ENCODE data around the gene CCDC86.

CCDC86 gene

DNA sequence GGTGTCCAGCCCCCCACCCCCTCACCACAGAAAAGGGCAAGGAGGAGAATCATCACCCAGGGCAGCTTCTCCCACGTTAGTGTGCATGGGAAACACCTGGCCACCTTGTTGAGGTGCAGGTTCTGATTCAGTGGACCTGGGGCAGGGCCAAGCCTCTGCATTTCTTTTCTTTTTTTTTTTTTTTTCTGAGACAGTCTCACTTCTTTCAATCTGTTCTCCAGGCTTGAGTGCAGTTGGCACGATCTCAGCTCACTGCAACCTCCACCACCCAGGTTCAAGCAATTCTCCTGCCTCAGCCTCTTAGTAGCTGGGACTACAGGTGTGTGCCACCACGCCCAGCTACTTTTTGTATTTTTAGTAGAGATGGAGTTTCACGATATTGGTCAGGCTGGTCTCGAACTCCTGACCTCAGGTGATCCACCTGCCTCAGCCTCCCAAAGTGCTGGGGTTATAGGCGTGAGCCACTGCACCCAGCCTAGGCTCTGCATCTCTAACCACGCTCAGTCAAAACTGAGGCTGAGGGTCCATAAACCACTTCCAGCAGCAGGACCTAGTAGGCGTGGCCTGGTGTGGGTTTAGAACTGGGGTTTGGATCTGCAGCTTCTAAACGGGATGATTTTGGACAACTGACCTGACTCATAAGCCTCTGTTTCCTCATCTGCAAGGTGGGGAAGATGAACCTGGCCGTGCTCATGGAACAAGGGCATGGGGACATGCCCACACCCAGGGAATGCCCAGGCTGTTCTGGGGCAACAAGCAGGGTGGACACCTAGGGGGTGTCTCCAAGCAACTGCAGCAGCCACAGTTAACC, 26.2 kb downstream of the CCDC86 start:
- in situ Hi-C loops (cut with HindIII; ENCODE audit: low sequenced_read_pairs) = no loop called here

GRCh38 chr11:60868682-60869450, 27.0 kb downstream of the CCDC86 start:
- in situ Hi-C loops (cut with HindIII; ENCODE audit: low sequenced_read_pairs) = no loop called here

DNA sequence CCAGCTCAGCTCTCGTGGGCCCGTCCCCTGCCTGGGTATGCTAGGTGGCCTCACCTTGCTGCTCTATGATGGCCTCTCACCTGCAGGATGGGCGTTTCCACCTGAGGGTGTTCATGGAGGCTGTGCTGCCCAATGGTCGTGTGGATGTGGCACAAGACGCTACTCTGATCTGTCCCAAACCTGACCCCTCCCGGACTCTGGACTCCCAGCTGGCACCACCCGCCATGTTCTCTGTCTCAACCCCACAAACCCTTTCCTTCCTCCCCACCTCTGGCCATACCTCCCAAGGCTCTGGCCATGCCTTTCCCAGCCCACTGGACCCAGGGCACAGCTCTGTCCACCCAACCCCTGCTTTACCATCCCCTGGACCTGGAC, 27.5 kb downstream of the CCDC86 start:
- in situ Hi-C loops (cut with HindIII; ENCODE audit: low sequenced_read_pairs) = no loop called here

- in situ Hi-C loops (cut with HindIII; ENCODE audit: low sequenced_read_pairs) = no loop called here
Measured at GRCh38 chr11:60870276-60870675, 28.4 kb downstream of the CCDC86 start.

GRCh38 chr11:60870733-60871377, 28.9 kb downstream of the CCDC86 start:
- in situ Hi-C loops (cut with HindIII; ENCODE audit: low sequenced_read_pairs) = no loop called here

DNA sequence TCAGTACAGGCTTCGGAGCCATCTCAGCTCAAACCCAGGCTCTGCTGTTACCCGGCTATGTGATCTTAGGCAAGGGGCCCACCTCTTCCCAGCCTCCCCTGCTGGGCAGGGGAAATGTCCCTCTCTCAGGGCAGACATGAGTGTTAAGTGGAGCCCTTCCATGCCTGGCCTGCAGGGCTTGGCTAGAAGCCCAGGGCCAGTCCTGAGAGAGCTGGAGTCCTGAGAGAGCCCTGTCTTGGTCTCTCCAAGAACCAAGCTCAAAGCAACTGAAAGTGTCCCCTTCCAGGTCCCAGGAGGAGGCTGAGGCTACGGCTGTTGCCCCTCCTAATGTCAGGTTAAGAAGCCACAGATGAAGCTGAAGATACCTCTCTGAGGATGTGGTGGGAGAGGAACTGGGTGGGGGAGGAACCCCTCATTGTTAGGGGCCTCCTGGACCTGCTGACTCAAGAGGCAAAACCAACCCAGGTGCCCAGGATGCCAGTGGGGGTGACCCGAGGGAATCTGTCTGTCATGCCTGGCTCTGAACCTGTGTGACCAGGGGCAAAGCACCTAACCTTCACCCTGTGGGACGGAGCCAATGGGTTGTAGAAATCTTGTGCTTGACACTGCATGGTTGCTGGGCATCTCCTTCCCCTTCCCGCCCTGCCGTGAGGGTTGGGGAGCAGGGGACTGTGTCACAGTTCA, 29.6 kb downstream of the CCDC86 start:
- in situ Hi-C loops (cut with HindIII; ENCODE audit: low sequenced_read_pairs) = no loop called here

DNA sequence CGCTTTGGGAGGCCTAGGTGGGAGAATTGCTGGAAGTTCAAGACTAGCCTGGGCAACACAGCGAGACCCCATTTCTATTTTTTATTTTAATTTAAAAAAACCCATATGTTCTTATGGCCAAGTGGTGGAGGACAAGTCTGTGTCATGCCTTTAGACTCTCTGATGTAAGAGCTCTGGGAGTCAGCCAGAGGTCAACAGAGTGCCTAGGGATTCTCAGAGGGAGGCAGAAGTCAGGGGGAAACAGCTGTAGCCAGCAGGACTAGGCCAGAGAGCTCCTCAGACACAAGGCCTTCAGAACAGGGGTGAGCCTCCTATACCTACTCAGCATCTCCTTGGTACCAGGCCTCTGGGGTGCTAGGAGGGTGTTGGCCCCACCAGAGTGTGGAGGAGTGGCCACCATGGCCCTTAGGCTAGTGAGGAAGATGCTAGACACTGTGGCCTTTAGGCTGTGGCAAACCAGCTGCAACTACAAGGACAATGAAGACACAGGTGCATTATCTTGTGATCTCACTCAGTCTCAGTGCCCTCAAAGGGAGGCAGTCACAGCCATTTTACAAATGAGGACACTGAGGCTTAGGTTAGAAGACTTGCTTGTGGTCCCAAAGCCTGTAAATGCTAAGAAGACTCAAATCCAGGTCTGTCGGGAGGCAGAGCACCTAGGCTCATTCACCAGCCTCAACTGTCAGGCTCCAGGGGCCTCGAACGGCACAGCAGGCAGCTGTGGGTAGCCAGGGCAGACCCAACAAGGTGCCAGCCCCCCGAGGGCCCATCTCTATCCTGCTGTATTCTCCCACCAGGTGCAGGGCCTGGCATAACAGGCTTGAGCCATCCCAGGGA, 30.4 kb downstream of the CCDC86 start:
- in situ Hi-C loops (cut with HindIII; ENCODE audit: low sequenced_read_pairs) = no loop called here

- in situ Hi-C loops (cut with HindIII; ENCODE audit: low sequenced_read_pairs) = no loop called here
Measured at GRCh38 chr11:60872961-60873524, 31.1 kb downstream of the CCDC86 start.

GRCh38 chr11:60873533-60873932, 31.6 kb downstream of the CCDC86 start:
- in situ Hi-C loops (cut with HindIII; ENCODE audit: low sequenced_read_pairs) = no loop called here

- in situ Hi-C loops (cut with HindIII; ENCODE audit: low sequenced_read_pairs) = no loop called here
Measured at GRCh38 chr11:60874421-60875365, 32.8 kb downstream of the CCDC86 start.

DNA sequence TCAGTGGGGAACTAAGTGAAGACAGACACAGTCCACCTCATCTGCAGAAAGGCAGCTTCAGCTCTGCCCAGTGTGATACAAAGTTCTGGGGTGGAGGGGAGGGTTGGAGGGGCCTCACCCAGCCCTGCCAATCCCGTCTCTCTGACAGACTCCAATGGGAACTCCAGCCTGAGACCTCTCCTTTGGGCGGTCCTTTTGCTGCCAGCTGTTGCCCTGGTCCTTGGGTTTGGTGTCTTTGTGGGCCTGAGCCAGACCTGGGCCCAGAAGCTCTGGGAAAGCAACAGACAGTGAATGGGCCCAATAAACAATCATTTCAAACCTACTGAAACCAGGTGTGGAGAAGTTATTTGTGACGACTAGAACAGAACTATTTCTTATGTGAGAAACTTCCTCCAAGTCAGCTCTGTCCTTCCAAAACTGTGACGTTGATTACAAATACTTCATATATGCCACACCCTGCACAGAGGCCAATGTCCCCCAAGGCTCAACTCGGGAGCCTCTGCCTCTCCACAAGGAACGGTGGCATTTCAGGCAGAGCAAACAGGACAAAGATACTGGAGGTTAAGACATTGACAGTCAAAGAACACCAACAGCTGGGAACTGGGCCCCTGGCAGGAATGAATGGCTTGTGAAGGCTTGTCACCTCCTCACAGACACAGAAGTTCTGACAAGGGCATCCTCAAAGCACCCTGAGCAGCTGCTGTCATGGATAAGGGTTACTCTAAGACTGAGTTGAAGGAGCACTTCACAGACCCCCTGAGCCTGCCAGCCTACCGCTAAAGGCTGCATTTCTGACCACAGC, 33.7 kb downstream of the CCDC86 start:
- in situ Hi-C loops (cut with HindIII; ENCODE audit: low sequenced_read_pairs) = no loop called here

- in situ Hi-C loops (cut with HindIII; ENCODE audit: low sequenced_read_pairs) = no loop called here
Measured at GRCh38 chr11:60876168-60876485, 34.2 kb downstream of the CCDC86 start.

DNA sequence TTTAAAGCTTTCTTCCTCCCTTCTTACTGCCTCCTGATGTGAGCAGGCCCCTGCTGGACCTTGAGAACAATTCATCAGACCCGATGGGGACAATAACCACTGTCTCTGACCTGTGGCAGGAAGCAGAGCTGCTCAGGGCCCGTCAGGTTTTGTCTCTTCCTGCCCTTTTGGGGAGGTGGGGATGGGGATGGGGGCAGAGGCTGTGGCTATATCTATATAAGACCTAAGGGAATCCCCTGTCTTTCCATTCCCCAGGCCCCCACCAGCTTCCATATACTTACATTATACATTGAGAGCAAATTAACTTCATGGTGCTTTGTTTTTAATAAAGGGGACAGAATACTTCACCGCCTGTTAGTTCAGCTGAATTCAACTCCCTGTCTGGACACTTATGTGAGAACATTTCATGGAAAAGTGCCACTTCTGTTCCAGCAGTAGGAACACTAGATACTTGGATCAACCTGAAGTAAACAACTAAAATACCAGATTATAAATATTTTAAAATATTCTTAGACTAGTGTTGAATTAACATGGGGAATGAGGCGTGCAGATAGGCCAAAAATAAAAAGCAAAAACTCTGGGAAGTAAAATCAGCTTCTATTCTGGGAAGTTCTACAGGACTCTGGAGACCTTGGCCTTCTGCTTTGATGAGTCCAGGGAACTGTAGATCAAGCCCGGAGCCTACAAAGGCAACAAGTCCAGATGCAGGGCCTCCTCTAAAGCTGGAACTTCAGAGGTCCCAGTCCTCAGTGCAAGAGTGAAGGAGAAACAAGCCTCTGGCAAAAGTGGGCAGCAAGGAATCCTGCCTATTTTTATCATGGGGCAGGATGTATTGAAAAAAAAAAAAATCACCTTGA, 36.6 kb downstream of the CCDC86 start:
- in situ Hi-C loops (cut with HindIII; ENCODE audit: low sequenced_read_pairs) = no loop called here

DNA sequence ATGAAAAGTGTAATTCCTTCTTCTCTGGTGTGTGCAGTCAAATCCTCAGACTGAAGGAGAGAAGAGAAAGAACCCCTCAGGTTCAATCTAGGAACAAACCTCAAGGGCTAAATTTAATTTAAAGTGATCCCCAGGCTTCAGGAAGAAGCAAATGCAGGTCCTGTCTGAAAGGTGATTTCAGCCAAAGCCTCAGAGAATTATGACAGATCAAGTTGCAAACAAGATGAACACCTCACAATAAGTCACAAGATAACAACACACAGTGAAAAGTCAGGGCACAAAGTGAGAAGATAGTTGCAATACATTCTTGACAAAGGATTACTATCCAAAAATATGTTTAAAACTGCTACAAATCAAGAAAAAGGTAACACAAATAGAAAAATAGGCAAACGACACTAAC, 37.2 kb downstream of the CCDC86 start:
- in situ Hi-C loops (cut with HindIII; ENCODE audit: low sequenced_read_pairs) = no loop called here

DNA sequence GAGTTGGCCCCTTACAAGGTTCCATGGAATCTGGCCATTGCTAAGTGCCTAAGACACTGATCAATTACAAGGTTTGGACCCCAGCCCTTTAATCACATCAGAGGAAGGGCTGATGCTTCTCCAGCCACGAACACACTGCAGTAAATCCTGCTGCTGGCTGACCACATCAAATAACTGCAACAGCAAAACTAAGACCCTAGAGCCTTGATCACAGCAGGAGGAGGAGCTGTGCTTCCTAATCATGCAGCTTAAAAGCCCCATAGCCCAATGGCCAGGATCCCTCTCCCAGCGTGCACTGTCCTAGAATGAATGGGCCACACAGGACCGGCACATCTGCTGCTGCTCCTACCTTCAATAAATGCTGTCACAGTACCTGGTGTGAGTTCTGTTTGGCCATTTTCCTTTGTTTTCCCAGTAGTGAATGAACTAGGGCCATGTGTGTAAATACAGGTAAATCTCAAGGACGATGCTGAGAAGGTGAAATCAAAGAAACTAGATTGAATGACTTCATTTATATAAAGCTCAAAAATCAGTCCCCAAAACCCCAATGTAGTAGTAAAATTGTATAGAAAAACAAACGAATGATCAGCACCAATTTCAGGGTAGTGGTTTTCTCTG, 38.2 kb downstream of the CCDC86 start:
- in situ Hi-C loops (cut with HindIII; ENCODE audit: low sequenced_read_pairs) = no loop called here

DNA sequence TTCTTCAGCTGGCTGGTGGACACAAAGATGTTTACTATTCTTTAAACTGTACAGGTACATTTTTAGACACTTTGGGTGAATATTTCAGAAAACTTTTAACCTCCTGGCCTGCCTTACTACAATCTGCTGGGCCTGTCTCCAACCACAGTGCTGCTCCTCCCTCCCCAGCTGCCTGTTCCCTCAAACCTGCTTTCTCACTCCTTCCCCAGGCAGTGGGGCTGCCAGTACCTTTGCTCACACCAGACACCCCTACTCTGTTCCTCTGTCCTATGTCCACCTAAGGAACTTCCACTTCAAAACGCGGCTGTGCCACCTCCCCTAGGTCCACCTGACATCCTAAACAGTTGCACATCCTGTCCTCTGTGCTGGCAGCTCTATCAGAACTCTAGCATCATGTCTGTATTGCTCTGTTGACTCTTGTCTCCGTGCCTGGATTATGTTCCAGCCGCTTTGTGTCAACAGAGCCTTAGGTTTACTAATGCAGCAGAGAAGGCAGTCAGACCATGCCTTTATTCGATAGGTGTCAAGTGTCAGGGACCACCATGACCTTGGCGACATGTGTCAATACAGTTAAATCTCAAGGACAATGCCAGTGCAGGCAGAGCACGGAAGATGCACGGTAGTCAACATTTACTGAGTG, 38.9 kb downstream of the CCDC86 start:
- in situ Hi-C loops (cut with HindIII; ENCODE audit: low sequenced_read_pairs) = no loop called here
